BJ (cell line): Measurements from ENCODE around the gene LY6G6F. TPM values are rescaled to one million over a fixed set of nuclear protein-coding genes. Genes with fewer than 3 reads are reported as not detected.
A peak's percentile ranks its signal among the peaks of the same experiment; 100 is the strongest.

ENCODE experiments used
- CTCF ChIA-PET: fragments of 350-600 bp; formaldehyde crosslinking; extraction: SDS; loops from one replicate; lab custom pipeline; 2021; ENCODE audit warnings: antibody characterized with exemption, inconsistent platforms; lab: Yijun Ruan, JAX
- POLR2A ChIA-PET: fragments of 300-600 bp; sonication (Branson Sonifier 250); formaldehyde crosslinking; extraction: SDS; loops from one replicate; lab custom pipeline; 2021; ENCODE audit warnings: antibody characterized with exemption; lab: Charles Lee
- DNase-seq: peaks from one replicate; pipeline ENCODE4 v3.0.0-alpha.2; 2011; ENCODE audit warnings: low read depth
- H3K27me3 ChIP-seq: 2 replicates; pipeline ENCODE4 v1.6.0; 2011; ENCODE audit warnings: low read length; ENCODE audit not compliant: control insufficient read depth, insufficient read depth
- H3K36me3 ChIP-seq: 2 replicates; pipeline ENCODE4 v1.5.1; 2011; ENCODE audit warnings: low read length; ENCODE audit not compliant: control insufficient read depth, insufficient read depth
- H3K4me3 ChIP-seq: 2 replicates; pipeline ENCODE4 v1.5.1; 2011; ENCODE audit warnings: low read depth, mild to moderate bottlenecking, control low read depth, low read length
- CTCF ChIP-seq: IDR thresholded peaks from 2 replicates; pipeline ENCODE4 v1.5.1; 2011; ENCODE audit warnings: low read depth, mild to moderate bottlenecking, control low read depth, inconsistent platforms, low read length, moderate library complexity; ENCODE audit not compliant: insufficient read depth
- polyA plus RNA-seq: library from polyadenylated mRNA; depleted of rRNA; stranded (reverse); fragments of >200 nt; gene quantifications from 2 replicates; pipeline ENCODE4 v1.2.3, GENCODE V29; 2011

LY6G6F gene
- polyA plus RNA-seq, 1 experiment, result not detected

- CTCF ChIA-PET, result interaction anchor here (1.2 to 1.7 kb wide), 2 partner anchors 9 to 45 kb away, joined by 4 to 6 read pairs; partner anchors contain the start of gene LY6G6D
- no peaks in the 10 kb centered on the region; the same call in 1 of the 2 replicates for H3K27me3 ChIP-seq
- no peak for DNase-seq
- POLR2A ChIA-PET, result interaction anchor here (0.9 kb wide), 1 partner anchor 472 kb away, joined by 3 read pairs; no protein-coding TSS in a partner anchor
- H3K36me3 ChIP-seq, result peaks cover 6% of the 10 kb centered on the region
- no peak overlapping the region for H3K4me3 ChIP-seq
- no peak for TF ChIP-seq CTCF
Measured at GRCh38 chr6:31723980-31724691, 17.5 kb downstream of the LY6G6F start.

GRCh38 chr6:31725502-31726350 lies 19.1 kb downstream of the LY6G6F start:
- ChIA-PET POLR2A (no interaction called here), CTCF (interaction anchor here (0.8 to 1.8 kb wide), 2 partner anchors 9 to 14 kb away, joined by 3 to 4 read pairs; no protein-coding TSS in a partner anchor)
- TF ChIP-seq CTCF, result no peak
- Histone ChIP-seq H3K36me3 (peaks cover 10% of the 10 kb centered on the region), H3K4me3 (no peak overlapping the region), H3K27me3 (no peaks in the 10 kb centered on the region)
- no peak for DNase-seq

- Histone ChIP-seq H3K36me3 (peaks cover 17% of the 10 kb centered on the region), H3K27me3 (no peaks in the 10 kb centered on the region), H3K4me3 (no peak overlapping the region)
- ChIA-PET CTCF (interaction anchor here (0.6 to 4.6 kb wide), 3 partner anchors 16 to 103 kb away, joined by 3 to 28 read pairs (median 4); no protein-coding TSS in a partner anchor), POLR2A (no interaction called here)
- no peak for DNase-seq
- no peak for TF ChIP-seq CTCF
Measured at GRCh38 chr6:31727034-31727716, 20.5 kb downstream of the LY6G6F start.

GRCh38 chr6:31727717-31728671 lies 21.3 kb downstream of the LY6G6F start:
- H3K27me3 ChIP-seq, result no peaks in the 10 kb centered on the region
- POLR2A ChIA-PET, result no interaction called here
- CTCF ChIA-PET, result interaction anchor here (0.6 to 4.6 kb wide), 3 partner anchors 7 to 102 kb away, joined by 3 to 28 read pairs (median 8); partner anchors contain the start of gene LY6G6C
- no peak for DNase-seq
- H3K4me3 ChIP-seq, result peak overlapping the region; percentile 88
- H3K36me3 ChIP-seq, result peaks cover 17% of the 10 kb centered on the region
- no peak for TF ChIP-seq CTCF
